ENCODE data around the gene SNX10.
A peak's percentile ranks its signal among the peaks of the same experiment; 100 is the strongest.

Gene SNX10

GRCh38 chr7:26406433-26406832 is 114.8 kb downstream of the SNX10 start:
- H3K27ac ChIP-seq: no peak overlapping the region
- TF ChIP-seq, protein P1, sequence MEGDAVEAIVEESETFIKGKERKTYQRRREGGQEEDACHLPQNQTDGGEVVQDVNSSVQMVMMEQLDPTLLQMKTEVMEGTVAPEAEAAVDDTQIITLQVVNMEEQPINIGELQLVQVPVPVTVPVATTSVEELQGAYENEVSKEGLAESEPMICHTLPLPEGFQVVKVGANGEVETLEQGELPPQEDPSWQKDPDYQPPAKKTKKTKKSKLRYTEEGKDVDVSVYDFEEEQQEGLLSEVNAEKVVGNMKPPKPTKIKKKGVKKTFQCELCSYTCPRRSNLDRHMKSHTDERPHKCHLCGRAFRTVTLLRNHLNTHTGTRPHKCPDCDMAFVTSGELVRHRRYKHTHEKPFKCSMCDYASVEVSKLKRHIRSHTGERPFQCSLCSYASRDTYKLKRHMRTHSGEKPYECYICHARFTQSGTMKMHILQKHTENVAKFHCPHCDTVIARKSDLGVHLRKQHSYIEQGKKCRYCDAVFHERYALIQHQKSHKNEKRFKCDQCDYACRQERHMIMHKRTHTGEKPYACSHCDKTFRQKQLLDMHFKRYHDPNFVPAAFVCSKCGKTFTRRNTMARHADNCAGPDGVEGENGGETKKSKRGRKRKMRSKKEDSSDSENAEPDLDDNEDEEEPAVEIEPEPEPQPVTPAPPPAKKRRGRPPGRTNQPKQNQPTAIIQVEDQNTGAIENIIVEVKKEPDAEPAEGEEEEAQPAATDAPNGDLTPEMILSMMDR (conservative IDR thresholded peaks at IDR 0.05): no peak

GRCh38 chr7:26409661-26410547 is 118.2 kb downstream of the SNX10 start:
- TF ChIP-seq, protein P1 (conservative IDR thresholded peaks at IDR 0.05): no peak
- H3K27ac ChIP-seq: peak overlapping the region; percentile 11; the same call in 1 of the 2 replicates

GRCh38 chr7:26413007-26413691 is 121.5 kb downstream of the SNX10 start:
- TF ChIP-seq, protein P1 (conservative IDR thresholded peaks at IDR 0.05): no peak
- peak overlapping the region; percentile 57 for H3K27ac ChIP-seq

- H3K27ac ChIP-seq: no peak overlapping the region
- TF ChIP-seq, protein P1 (conservative IDR thresholded peaks at IDR 0.05): no peak
These were observed 124.3 kb downstream of the SNX10 start for GRCh38 chr7:26416004-26416403.

DNA sequence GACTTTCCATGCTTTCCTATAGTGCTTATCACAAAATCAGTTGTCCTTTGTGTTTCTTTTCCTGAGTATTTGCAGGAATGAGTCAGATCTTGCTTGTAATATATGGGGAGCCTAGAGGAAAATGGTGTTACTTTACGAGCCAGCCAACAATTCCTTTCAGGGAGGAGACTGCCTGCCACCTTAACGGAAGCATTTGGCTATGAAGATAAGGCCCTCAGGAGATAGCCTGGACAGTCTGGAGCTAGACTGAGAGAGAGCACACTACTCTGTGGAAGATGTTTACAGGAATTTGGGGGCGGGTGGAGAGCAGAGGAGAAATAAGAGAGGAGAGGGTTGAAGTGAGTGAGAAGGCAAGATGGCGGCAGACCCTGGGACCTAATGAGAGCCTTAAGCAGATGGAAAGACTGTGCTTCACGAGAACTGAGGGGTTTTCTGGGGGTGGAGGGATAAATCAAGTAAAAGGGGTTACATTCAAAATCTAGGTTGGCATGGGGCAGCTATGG is 126.3 kb downstream of the SNX10 start:
- H3K27ac ChIP-seq: no peak overlapping the region
- TF ChIP-seq, protein P1 (conservative IDR thresholded peaks at IDR 0.05): no peak

- TF ChIP-seq, protein P1 (conservative IDR thresholded peaks at IDR 0.05): no peak
- no peak overlapping the region for H3K27ac ChIP-seq
These were observed 127.5 kb downstream of the SNX10 start for GRCh38 chr7:26419198-26419597.

DNA sequence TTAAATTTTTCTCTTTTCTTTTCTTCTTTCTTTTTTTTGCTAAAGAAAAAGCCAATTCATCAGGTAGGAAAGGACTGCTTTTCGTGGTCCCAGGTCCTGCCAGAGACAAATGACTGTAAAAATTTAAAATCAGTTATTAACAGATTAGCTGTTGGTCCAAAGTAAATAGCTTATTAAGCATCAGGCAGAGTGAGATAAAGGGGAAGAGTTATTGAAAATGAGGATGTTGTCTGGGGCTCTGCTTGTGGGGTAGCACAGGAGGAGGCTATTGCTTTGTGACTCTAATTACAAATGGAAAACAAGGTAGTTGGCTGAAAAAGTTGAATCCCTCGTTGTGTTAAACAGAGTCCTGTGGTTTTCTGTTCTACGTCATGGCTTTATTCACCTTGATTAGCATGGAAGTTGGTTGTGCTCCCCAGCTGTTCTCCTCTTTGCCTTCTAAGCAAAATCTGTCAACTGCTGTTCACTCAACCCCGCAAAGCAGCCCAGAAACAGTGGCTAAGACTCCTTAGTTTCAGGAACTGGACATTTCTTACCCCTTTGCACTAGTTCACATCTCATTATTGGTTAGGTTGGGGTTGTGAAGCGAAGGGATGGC is 128.9 kb downstream of the SNX10 start:
- no peak overlapping the region for H3K27ac ChIP-seq
- TF ChIP-seq, protein P1 (conservative IDR thresholded peaks at IDR 0.05): no peak

Data from VCaP (cell line).